ENCODE data around the gene CRTAC1.

Gene CRTAC1

DNA sequence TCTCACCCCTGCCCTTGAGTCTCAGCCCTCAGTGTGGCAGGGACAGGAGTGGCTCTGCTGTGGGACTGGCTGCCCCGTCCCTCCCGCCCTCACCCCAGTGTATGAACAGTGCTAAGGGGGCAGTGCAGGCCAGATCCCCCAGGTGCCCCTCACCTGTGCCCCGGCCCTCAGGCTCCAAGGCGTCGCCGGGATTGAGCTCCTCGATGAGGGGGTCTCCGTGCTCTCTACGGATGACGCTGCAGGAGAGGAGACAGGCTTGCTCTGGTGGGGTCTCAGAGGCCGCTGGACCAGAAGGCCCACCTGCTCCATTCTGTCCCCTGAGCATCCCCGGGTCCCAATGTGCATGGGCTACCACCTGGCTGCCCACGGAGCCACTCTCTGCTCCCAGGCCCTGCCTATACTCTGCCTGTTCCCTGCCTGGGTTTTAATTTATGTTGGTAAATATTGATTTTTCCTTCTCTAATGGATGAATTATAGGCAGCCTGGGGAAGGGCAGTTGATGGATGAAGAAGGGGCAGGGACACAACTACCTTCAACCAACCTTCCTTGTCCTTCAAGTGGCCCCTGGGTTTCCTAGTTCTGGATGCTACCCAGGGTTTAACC lies 133.6 kb downstream of the CRTAC1 start:
- Histone ChIP-seq H2BK12ac (ENCODE audit: low read length) (no peak overlapping the region), H3K4me2 (ENCODE audit: low read length) (no peak overlapping the region), H3K36me3 (ENCODE audit: control insufficient read depth in 1 of 2, insufficient read depth in 2 of 2, low read length in 2 of 2) (no peaks in the 10 kb centered on the region), H3K4me3 (ENCODE audit: low read depth, low read length) (no peak overlapping the region), H4K8ac (ENCODE audit: low read depth, low read length) (no peak overlapping the region), H3K79me2 (ENCODE audit: control insufficient read depth, insufficient read depth, low read length, poor library complexity) (no peaks in the 10 kb centered on the region), H3K4me1 (ENCODE audit: control insufficient read depth in 1 of 2, insufficient read depth in 2 of 2, low read length in 2 of 2) (no peaks in the 10 kb centered on the region), H2AFZ (ENCODE audit: insufficient read depth, low read length, poor library complexity) (no peak overlapping the region), H3K18ac (ENCODE audit: low read length) (no peak overlapping the region), H4K12ac (ENCODE audit: low read depth, low read length) (no peak overlapping the region), H3K23ac (ENCODE audit: low read length) (no peak overlapping the region), H3K14ac (ENCODE audit: low read length) (no peak overlapping the region), H3K27me3 (ENCODE audit: insufficient read depth, low read length) (no peaks in the 10 kb centered on the region), H2BK5ac (ENCODE audit: low read depth, low read length, poor library complexity) (no peak overlapping the region), H3K79me1 (ENCODE audit: low read length) (no peaks in the 10 kb centered on the region), H3K27ac (ENCODE audit: low read depth, low read length) (no peak overlapping the region), H3K9me3 (ENCODE audit: insufficient read depth, low read depth, low read length) (no peaks in the 10 kb centered on the region), H2BK120ac (ENCODE audit: insufficient read depth, low read length, poor library complexity) (no peak overlapping the region), H2AK5ac (ENCODE audit: low read length) (no peak overlapping the region), H3K9ac (ENCODE audit: low read length) (no peak overlapping the region), H3K4ac (ENCODE audit: low read depth, low read length) (no peak overlapping the region), H4K91ac (ENCODE audit: low read depth, low read length) (no peak overlapping the region)
- no CpG with 5 or more reads among the region's 13 CpGs for WGBS (ENCODE audit: extremely low coverage, insufficient coverage, insufficient read length)
- DNase-seq, result no peak

- H2AFZ ChIP-seq (ENCODE audit: insufficient read depth, low read length, poor library complexity), result no peak overlapping the region
- no peak overlapping the region for H3K23ac ChIP-seq (ENCODE audit: low read length)
- no peaks in the 10 kb centered on the region for H3K36me3 ChIP-seq (ENCODE audit: control insufficient read depth in 1 of 2, insufficient read depth in 2 of 2, low read length in 2 of 2)
- H4K8ac ChIP-seq (ENCODE audit: low read depth, low read length), result no peak overlapping the region
- H2AK5ac ChIP-seq (ENCODE audit: low read length), result no peak overlapping the region
- H3K9me3 ChIP-seq (ENCODE audit: insufficient read depth, low read depth, low read length), result peaks cover 3% of the 10 kb centered on the region
- no peak overlapping the region for H4K91ac ChIP-seq (ENCODE audit: low read depth, low read length)
- no peak overlapping the region for H3K14ac ChIP-seq (ENCODE audit: low read length)
- H3K4me3 ChIP-seq (ENCODE audit: low read depth, low read length), result no peak overlapping the region
- H3K18ac ChIP-seq (ENCODE audit: low read length), result no peak overlapping the region
- no peak for DNase-seq
- no peak overlapping the region for H2BK12ac ChIP-seq (ENCODE audit: low read length)
- no peak overlapping the region for H2BK5ac ChIP-seq (ENCODE audit: low read depth, low read length, poor library complexity)
- no peak overlapping the region for H3K4ac ChIP-seq (ENCODE audit: low read depth, low read length)
- no peaks in the 10 kb centered on the region for H3K79me1 ChIP-seq (ENCODE audit: low read length)
- H4K12ac ChIP-seq (ENCODE audit: low read depth, low read length), result no peak overlapping the region
- no peaks in the 10 kb centered on the region for H3K4me1 ChIP-seq (ENCODE audit: control insufficient read depth in 1 of 2, insufficient read depth in 2 of 2, low read length in 2 of 2)
- WGBS (ENCODE audit: extremely low coverage, insufficient coverage, insufficient read length), result no CpG with 5 or more reads among the region's 9 CpGs
- H2BK120ac ChIP-seq (ENCODE audit: insufficient read depth, low read length, poor library complexity), result no peak overlapping the region
- H3K4me2 ChIP-seq (ENCODE audit: low read length), result no peak overlapping the region
- H3K27ac ChIP-seq (ENCODE audit: low read depth, low read length), result no peak overlapping the region
- H3K9ac ChIP-seq (ENCODE audit: low read length), result no peak overlapping the region
- no peaks in the 10 kb centered on the region for H3K79me2 ChIP-seq (ENCODE audit: control insufficient read depth, insufficient read depth, low read length, poor library complexity)
- no peaks in the 10 kb centered on the region for H3K27me3 ChIP-seq (ENCODE audit: insufficient read depth, low read length)
Observed at GRCh38 chr10:97895915-97896314, 134.5 kb downstream of the CRTAC1 start.

DNA sequence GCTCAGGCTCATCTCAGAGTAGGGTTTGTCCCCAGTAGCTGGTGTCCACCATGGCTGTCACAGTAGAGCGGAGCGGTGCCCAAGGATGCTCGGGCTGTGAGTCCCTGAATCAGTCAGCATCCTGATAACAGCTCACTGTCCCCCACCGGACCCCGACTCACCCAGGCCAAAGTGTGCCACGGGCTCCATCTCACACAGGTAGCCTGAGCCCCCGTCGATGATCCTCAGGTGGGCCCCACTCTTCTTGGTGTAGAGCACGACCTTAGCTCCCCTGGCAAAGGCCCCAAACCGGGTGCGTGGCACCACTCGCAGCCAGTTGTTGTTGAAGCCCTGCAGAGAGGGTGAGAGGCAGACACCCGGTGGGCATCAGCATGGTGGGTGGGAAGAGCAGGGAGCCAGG lies 135.3 kb downstream of the CRTAC1 start:
- Histone ChIP-seq H2AFZ (ENCODE audit: insufficient read depth, low read length, poor library complexity) (no peak overlapping the region), H4K91ac (ENCODE audit: low read depth, low read length) (no peak overlapping the region), H3K18ac (ENCODE audit: low read length) (no peak overlapping the region), H3K36me3 (ENCODE audit: control insufficient read depth in 1 of 2, insufficient read depth in 2 of 2, low read length in 2 of 2) (no peaks in the 10 kb centered on the region), H3K9me3 (ENCODE audit: insufficient read depth, low read depth, low read length) (peaks cover 3% of the 10 kb centered on the region), H2BK12ac (ENCODE audit: low read length) (no peak overlapping the region), H3K14ac (ENCODE audit: low read length) (no peak overlapping the region), H3K27ac (ENCODE audit: low read depth, low read length) (no peak overlapping the region), H4K12ac (ENCODE audit: low read depth, low read length) (no peak overlapping the region), H2AK5ac (ENCODE audit: low read length) (no peak overlapping the region), H3K23ac (ENCODE audit: low read length) (no peak overlapping the region), H3K79me2 (ENCODE audit: control insufficient read depth, insufficient read depth, low read length, poor library complexity) (no peaks in the 10 kb centered on the region), H2BK5ac (ENCODE audit: low read depth, low read length, poor library complexity) (no peak overlapping the region), H3K27me3 (ENCODE audit: insufficient read depth, low read length) (no peaks in the 10 kb centered on the region), H3K4me2 (ENCODE audit: low read length) (no peak overlapping the region), H3K4me1 (ENCODE audit: control insufficient read depth in 1 of 2, insufficient read depth in 2 of 2, low read length in 2 of 2) (no peaks in the 10 kb centered on the region), H3K79me1 (ENCODE audit: low read length) (no peaks in the 10 kb centered on the region), H3K4ac (ENCODE audit: low read depth, low read length) (no peak overlapping the region), H3K4me3 (ENCODE audit: low read depth, low read length) (no peak overlapping the region), H2BK120ac (ENCODE audit: insufficient read depth, low read length, poor library complexity) (no peak overlapping the region), H4K8ac (ENCODE audit: low read depth, low read length) (no peak overlapping the region), H3K9ac (ENCODE audit: low read length) (no peak overlapping the region)
- no peak for DNase-seq
- no CpG with 5 or more reads among the region's 13 CpGs for WGBS (ENCODE audit: extremely low coverage, insufficient coverage, insufficient read length)

DNA sequence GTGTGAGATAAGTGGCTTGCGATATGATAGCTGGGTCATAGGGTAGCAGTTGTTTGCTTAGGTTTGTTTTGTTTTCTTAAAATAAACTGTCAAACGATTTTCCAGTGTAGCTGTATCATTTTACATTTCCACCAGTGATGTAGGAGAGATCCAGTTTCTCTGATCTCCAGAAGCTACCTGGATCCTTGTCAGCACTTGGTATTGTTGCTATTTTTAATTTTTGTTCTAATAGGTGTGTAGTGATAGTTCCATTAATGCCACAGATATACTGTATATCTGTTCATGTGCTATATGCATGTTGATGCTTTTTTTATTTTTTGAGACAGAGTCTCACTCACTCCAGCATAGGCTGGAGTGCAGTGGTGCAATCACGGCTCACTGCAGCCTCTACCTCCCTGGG lies 136.3 kb downstream of the CRTAC1 start:
- Histone ChIP-seq H3K9ac (ENCODE audit: low read length) (no peak overlapping the region), H3K4me3 (ENCODE audit: low read depth, low read length) (no peak overlapping the region), H3K4me2 (ENCODE audit: low read length) (no peak overlapping the region), H2AFZ (ENCODE audit: insufficient read depth, low read length, poor library complexity) (no peak overlapping the region), H3K9me3 (ENCODE audit: insufficient read depth, low read depth, low read length) (peaks cover 3% of the 10 kb centered on the region), H3K4ac (ENCODE audit: low read depth, low read length) (no peak overlapping the region), H3K79me1 (ENCODE audit: low read length) (no peaks in the 10 kb centered on the region), H4K8ac (ENCODE audit: low read depth, low read length) (no peak overlapping the region), H3K27ac (ENCODE audit: low read depth, low read length) (no peak overlapping the region), H2BK120ac (ENCODE audit: insufficient read depth, low read length, poor library complexity) (no peak overlapping the region), H2AK5ac (ENCODE audit: low read length) (no peak overlapping the region), H3K18ac (ENCODE audit: low read length) (no peak overlapping the region), H3K36me3 (ENCODE audit: control insufficient read depth in 1 of 2, insufficient read depth in 2 of 2, low read length in 2 of 2) (no peaks in the 10 kb centered on the region), H2BK12ac (ENCODE audit: low read length) (no peak overlapping the region), H3K79me2 (ENCODE audit: control insufficient read depth, insufficient read depth, low read length, poor library complexity) (no peaks in the 10 kb centered on the region), H2BK5ac (ENCODE audit: low read depth, low read length, poor library complexity) (no peak overlapping the region), H3K27me3 (ENCODE audit: insufficient read depth, low read length) (no peaks in the 10 kb centered on the region), H4K91ac (ENCODE audit: low read depth, low read length) (no peak overlapping the region), H3K23ac (ENCODE audit: low read length) (no peak overlapping the region), H4K12ac (ENCODE audit: low read depth, low read length) (no peak overlapping the region), H3K4me1 (ENCODE audit: control insufficient read depth in 1 of 2, insufficient read depth in 2 of 2, low read length in 2 of 2) (peaks cover 5 to 8% of the 10 kb centered on the region in 2 experiments), H3K14ac (ENCODE audit: low read length) (no peak overlapping the region)
- no peak for DNase-seq
- 100% methylated on average over 1 of the region's 3 CpGs for WGBS (ENCODE audit: extremely low coverage, insufficient coverage, insufficient read length)

Measured in trophoblast cell (in vitro differentiated cells and primary cell).